ENCODE measurements around the gene GATA1. TPM values are rescaled to one million over a fixed set of nuclear protein-coding genes. Genes with fewer than 3 reads are reported as not detected.
A peak's percentile ranks its signal among the peaks of the same experiment; 100 is the strongest.

Gene GATA1
- polyA plus RNA-seq, 2 of the 4 experiments (the other 2 are of a cell fraction), result not detected

GRCh38 chrX:48782216-48782615 is 4.2 kb upstream of the GATA1 start:
- Histone ChIP-seq H3K9me3 (no peaks in the 10 kb centered on the region), H3K4me2 (no peak overlapping the region), H3K4me3 (no peak overlapping the region), H3K27ac (no peak overlapping the region), H3K4me1 (no peaks in the 10 kb centered on the region)
- FAIRE-seq (peak; percentile 96), DNase-seq (ENCODE audit: low read depth in 1 of 2, low spot score in 1 of 2) (no peak), ATAC-seq (no peak)
- WGBS (ENCODE audit: missing lambda C conversion rate), result 47% methylated on average over 2 of the region's 2 CpGs
- ChIA-PET POLR2A (no interaction called here), CTCF (no interaction called here)
- TF ChIP-seq RAD21 (conservative IDR thresholded peaks at IDR 0.05 in 1 of 2, IDR thresholded peaks at IDR 0.05 in 1 of 2) (no peak), RNF2 (IDR thresholded peaks at IDR 0.05; ENCODE audit: borderline replicate concordance, low read depth) (no peak), POLR2A (IDR thresholded peaks at IDR 0.05; ENCODE audit: low read length) (no peak), RCOR1 (IDR thresholded peaks at IDR 0.05; ENCODE audit: low read depth, low read length) (no peak), CHD2 (IDR thresholded peaks at IDR 0.05; ENCODE audit: low read length, partially characterized antibody) (no peak), HES2 (IDR thresholded peaks at IDR 0.05) (no peak), ZC3H11A (IDR thresholded peaks at IDR 0.05) (no peak), USF2 (IDR thresholded peaks at IDR 0.05) (no peak)

- ATAC-seq (no peak), FAIRE-seq (no peak), DNase-seq (ENCODE audit: low read depth in 1 of 2, low spot score in 1 of 2) (no peak)
- H3K4me2 ChIP-seq, result no peak overlapping the region
- no peaks in the 10 kb centered on the region for H3K4me1 ChIP-seq
- POLR2A ChIA-PET, result no interaction called here
- H3K27ac ChIP-seq, result no peak overlapping the region
- TF ChIP-seq CHD4 (IDR thresholded peaks at IDR 0.05; ENCODE audit: borderline replicate concordance) (no peak), BCL3 (IDR thresholded peaks at IDR 0.05) (no peak), EP300 (IDR thresholded peaks at IDR 0.05) (no peak), MYC (IDR thresholded peaks at IDR 0.05; ENCODE audit: borderline replicate concordance, low read length) (no peak), POLR2A (IDR thresholded peaks at IDR 0.05; ENCODE audit: low read length) (no peak)
- CTCF ChIA-PET, result no interaction called here
- 87% methylated on average over 8 of the region's 13 CpGs for WGBS (ENCODE audit: missing lambda C conversion rate)
- H3K9me3 ChIP-seq, result no peaks in the 10 kb centered on the region
- H3K4me3 ChIP-seq, result no peak overlapping the region
Observed at GRCh38 chrX:48782795-48783194, 3.6 kb upstream of the GATA1 start.

GRCh38 chrX:48784726-48785125 is 1.7 kb upstream of the GATA1 start:
- Histone ChIP-seq H3K4me1 (no peaks in the 10 kb centered on the region), H3K4me2 (no peak overlapping the region), H3K4me3 (no peak overlapping the region), H3K9me3 (no peaks in the 10 kb centered on the region), H3K27ac (no peak overlapping the region)
- POLR2A ChIA-PET, result no interaction called here
- no peak for TF ChIP-seq FOXS1 (CRISPR knock-in tag; IDR thresholded peaks at IDR 0.05)
- TF ChIP-seq MAZ (IDR thresholded peaks at IDR 0.05; ENCODE audit: borderline replicate concordance, low read depth, low read length), result no peak
- no peak for TF ChIP-seq KDM1A (IDR thresholded peaks at IDR 0.05; ENCODE audit: low read depth)
- TF ChIP-seq EP300 (IDR thresholded peaks at IDR 0.05), result no peak
- TF ChIP-seq CEBPB (IDR thresholded peaks at IDR 0.05), result no peak
- no peak for TF ChIP-seq TP53 (CRISPR knock-in tag; IDR thresholded peaks at IDR 0.05)
- TF ChIP-seq ZSCAN20 (CRISPR knock-in tag; IDR thresholded peaks at IDR 0.05), result no peak
- TF ChIP-seq SMC3 (IDR thresholded peaks at IDR 0.05), result no peak
- TF ChIP-seq CHD2 (IDR thresholded peaks at IDR 0.05; ENCODE audit: low read length, partially characterized antibody), result no peak
- TF ChIP-seq REST (IDR thresholded peaks at IDR 0.05), result no peak
- WGBS (ENCODE audit: missing lambda C conversion rate), result 6% methylated on average over 3 of the region's 3 CpGs
- DNase-seq (ENCODE audit: low read depth in 1 of 2, low spot score in 1 of 2) (no peak), FAIRE-seq (no peak), ATAC-seq (no peak)
- CTCF ChIA-PET, result interaction anchor here (1.7 kb wide), 1 partner anchor 33 kb away, joined by 5 read pairs; no protein-coding TSS in a partner anchor
